Measurements from ENCODE around the gene DISC1.

DNA sequence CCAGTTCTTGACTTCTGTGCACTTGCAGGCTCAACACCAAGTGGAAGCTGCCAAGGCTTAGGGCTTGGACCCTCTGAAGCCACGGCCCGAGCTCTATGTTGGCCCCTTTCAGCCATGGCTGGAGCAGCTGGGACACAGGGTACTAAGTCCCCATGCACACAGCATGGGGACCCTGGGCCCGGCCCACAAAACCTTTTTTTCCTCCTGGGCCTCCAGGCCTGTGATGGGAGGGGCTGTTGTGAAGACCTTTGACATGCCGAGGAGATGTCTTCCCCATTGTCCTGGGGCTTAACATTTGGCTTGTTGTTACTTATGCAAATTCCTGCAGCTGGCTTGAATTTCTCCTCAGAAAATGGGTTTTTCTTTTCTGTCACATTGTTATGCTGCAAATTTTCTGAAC lies 59.8 kb downstream of the DISC1 start:
- TF ChIP-seq EZH2 (IDR thresholded peaks at IDR 0.05; ENCODE audit: low read depth, unreplicated experiment): no peak
- no peak for TF ChIP-seq EZH2phosphoT487 (IDR thresholded peaks at IDR 0.05; ENCODE audit: unreplicated experiment)
- TF ChIP-seq, protein P1, sequence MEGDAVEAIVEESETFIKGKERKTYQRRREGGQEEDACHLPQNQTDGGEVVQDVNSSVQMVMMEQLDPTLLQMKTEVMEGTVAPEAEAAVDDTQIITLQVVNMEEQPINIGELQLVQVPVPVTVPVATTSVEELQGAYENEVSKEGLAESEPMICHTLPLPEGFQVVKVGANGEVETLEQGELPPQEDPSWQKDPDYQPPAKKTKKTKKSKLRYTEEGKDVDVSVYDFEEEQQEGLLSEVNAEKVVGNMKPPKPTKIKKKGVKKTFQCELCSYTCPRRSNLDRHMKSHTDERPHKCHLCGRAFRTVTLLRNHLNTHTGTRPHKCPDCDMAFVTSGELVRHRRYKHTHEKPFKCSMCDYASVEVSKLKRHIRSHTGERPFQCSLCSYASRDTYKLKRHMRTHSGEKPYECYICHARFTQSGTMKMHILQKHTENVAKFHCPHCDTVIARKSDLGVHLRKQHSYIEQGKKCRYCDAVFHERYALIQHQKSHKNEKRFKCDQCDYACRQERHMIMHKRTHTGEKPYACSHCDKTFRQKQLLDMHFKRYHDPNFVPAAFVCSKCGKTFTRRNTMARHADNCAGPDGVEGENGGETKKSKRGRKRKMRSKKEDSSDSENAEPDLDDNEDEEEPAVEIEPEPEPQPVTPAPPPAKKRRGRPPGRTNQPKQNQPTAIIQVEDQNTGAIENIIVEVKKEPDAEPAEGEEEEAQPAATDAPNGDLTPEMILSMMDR (conservative IDR thresholded peaks at IDR 0.05; ENCODE audit: low read depth in 2 of 2): no peak
- TF ChIP-seq JUNB (IDR thresholded peaks at IDR 0.05; ENCODE audit: unreplicated experiment): no peak
- no peak for TF ChIP-seq CREB1 (CRISPR knock-in tag; IDR thresholded peaks at IDR 0.05; ENCODE audit: low read depth)
- TF ChIP-seq POLR2AphosphoS5 (IDR thresholded peaks at IDR 0.05; ENCODE audit: low read depth): no peak
